GM13977 (cell line): ENCODE measurements around the gene MAFG.

Experiments used
- DNase-seq: peaks from one replicate; pipeline ENCODE4 v3.0.0; 2012; ENCODE audit warnings: low spot score
- CTCF ChIP-seq: IDR thresholded peaks from 2 replicates; pipeline ENCODE4 v1.5.1; 2012; ENCODE audit warnings: mild to moderate bottlenecking, control low read depth; ENCODE audit not compliant: insufficient read depth; ENCODE audit errors: extremely low read depth, missing control alignments
- in situ Hi-C: fragments of 300-500 bp; cut with MboI; formaldehyde crosslinking; loops from one replicate; pipeline ENCODE4 v1.12.0; 2022; ENCODE audit warnings: low sequenced_read_pairs, low pct_unique_long_range_greater_than_20kb, mixed read lengths, inconsistent platforms; ENCODE audit not compliant: unreplicated experiment

Gene MAFG

GRCh38 chr17:81889602-81890001, 37.9 kb downstream of the MAFG start:
- TF ChIP-seq CTCF, result no peak
- in situ Hi-C loops, result no loop called here

GRCh38 chr17:81888988-81889595, 38.4 kb downstream of the MAFG start:
- in situ Hi-C loops, result no loop called here
- DNase-seq, result no peak
- no peak for TF ChIP-seq CTCF

More at GRCh38 chr17:81889602-81890001, 37.9 kb downstream of the MAFG start:
- DNase-seq, result no peak

- no peak for TF ChIP-seq CTCF
- no peak for DNase-seq
- in situ Hi-C loops, result no loop called here
Measured at GRCh38 chr17:81888105-81888987, 39.2 kb downstream of the MAFG start.

- TF ChIP-seq CTCF, result no peak
- in situ Hi-C loops, result no loop called here
- DNase-seq, result no peak
Measured at GRCh38 chr17:81885869-81886548, 41.5 kb downstream of the MAFG start.

GRCh38 chr17:81885454-81885853, 42.1 kb downstream of the MAFG start:
- DNase-seq, result no peak
- TF ChIP-seq CTCF, result no peak
- in situ Hi-C loops, result no loop called here

- in situ Hi-C loops, result no loop called here
- no peak for TF ChIP-seq CTCF
- DNase-seq, result no peak
Measured at GRCh38 chr17:81884968-81885367, 42.6 kb downstream of the MAFG start.
